BE2C (cell line): ENCODE results near the gene MARCO.

Experiments
- DNase-seq: peaks from one replicate; pipeline ENCODE4 v3.0.0-alpha.2; 2020
- H3K27me3 ChIP-seq: fragments of 250-450 bp; sonication (Bioruptor Pico); 2 replicates; pipeline ENCODE4 v1.5.1; 2020; ENCODE audit warnings: mild to moderate bottlenecking
- H3K36me3 ChIP-seq: fragments of 250-450 bp; sonication (Bioruptor Pico); 2 replicates; pipeline ENCODE4 v1.5.1; 2020; ENCODE audit warnings: mild to moderate bottlenecking
- H3K4me1 ChIP-seq: fragments of 250-450 bp; sonication (Bioruptor Pico); 2 replicates; pipeline ENCODE4 v1.5.1; 2020
- H3K4me3 ChIP-seq: 2 replicates; pipeline ENCODE4 v1.5.1; 2011; ENCODE audit warnings: low read depth, low read length
- H3K9me3 ChIP-seq: fragments of 250-450 bp; sonication (Bioruptor Pico); 2 replicates; pipeline ENCODE4 v1.5.1; 2020
- TF ChIP-seq, protein P1 (sequence below): IDR thresholded peaks from 2 replicates; pipeline ENCODE4 v1.5.1; 2012; ENCODE audit warnings: mild to moderate bottlenecking, low read depth, low read length

MARCO gene

DNA sequence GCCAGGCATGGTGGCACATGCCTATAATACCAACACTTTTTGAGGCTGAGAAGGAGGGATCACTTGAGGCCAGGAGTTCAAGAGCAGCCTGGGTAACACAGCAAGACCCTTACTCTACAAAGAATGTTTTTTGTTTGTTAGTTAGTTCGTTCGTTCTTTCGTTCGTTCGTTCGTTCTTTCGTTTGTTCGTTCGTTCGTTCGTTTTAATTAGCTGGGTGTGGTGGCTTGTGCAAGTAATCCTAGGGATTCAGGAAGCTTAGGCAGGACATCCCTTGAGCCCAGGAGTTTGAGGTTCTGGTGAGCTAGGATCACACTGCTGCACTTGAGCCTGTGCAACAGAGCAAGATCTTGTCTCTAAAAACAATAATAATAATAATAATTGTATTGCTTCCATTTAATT, 98.7 kb downstream of the MARCO start:
- TF ChIP-seq, protein P1, sequence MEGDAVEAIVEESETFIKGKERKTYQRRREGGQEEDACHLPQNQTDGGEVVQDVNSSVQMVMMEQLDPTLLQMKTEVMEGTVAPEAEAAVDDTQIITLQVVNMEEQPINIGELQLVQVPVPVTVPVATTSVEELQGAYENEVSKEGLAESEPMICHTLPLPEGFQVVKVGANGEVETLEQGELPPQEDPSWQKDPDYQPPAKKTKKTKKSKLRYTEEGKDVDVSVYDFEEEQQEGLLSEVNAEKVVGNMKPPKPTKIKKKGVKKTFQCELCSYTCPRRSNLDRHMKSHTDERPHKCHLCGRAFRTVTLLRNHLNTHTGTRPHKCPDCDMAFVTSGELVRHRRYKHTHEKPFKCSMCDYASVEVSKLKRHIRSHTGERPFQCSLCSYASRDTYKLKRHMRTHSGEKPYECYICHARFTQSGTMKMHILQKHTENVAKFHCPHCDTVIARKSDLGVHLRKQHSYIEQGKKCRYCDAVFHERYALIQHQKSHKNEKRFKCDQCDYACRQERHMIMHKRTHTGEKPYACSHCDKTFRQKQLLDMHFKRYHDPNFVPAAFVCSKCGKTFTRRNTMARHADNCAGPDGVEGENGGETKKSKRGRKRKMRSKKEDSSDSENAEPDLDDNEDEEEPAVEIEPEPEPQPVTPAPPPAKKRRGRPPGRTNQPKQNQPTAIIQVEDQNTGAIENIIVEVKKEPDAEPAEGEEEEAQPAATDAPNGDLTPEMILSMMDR: no peak
- H3K9me3 ChIP-seq: no peaks in the 10 kb centered on the region
- no peak for DNase-seq
- H3K4me1 ChIP-seq: no peaks in the 10 kb centered on the region
- no peaks in the 10 kb centered on the region for H3K27me3 ChIP-seq
- no peak overlapping the region for H3K4me3 ChIP-seq
- no peaks in the 10 kb centered on the region for H3K36me3 ChIP-seq
